WTC11 (cell line): ENCODE data around the gene SH2D6. TPM values are rescaled to one million over a fixed set of nuclear protein-coding genes. Genes with fewer than 3 reads are reported as not detected.

Experiments used
- ATAC-seq: fragments of 200-7000 bp; cut with Tn5 transposase; 2 replicates; pipeline ENCODE4 v1.10.0; 2021; ENCODE audit warnings: mild to moderate bottlenecking, moderate library complexity
- CTCF ChIA-PET: fragments of 300-600 bp; sonication (Branson Sonifier 250); formaldehyde crosslinking; loops from one replicate; lab custom pipeline; 2021; ENCODE audit warnings: antibody characterized with exemption; lab: Charles Lee
- POLR2A ChIA-PET: fragments of 350-600 bp; sonication (Branson Sonifier 250); formaldehyde crosslinking; loops from one replicate; lab custom pipeline; 2021; ENCODE audit warnings: antibody characterized with exemption; lab: Charles Lee
- DNase-seq: peaks from one replicate; pipeline ENCODE4 v3.0.0; 2021; ENCODE audit warnings: low spot score
- H3K27ac Mint-ChIP-seq: 2 replicates; pipeline ENCODE4 v1.8.0; 2021; ENCODE audit warnings: mixed read lengths
- H3K27me3 Mint-ChIP-seq: 2 replicates; pipeline ENCODE4 v1.8.0; 2021; ENCODE audit warnings: low read depth, mild to moderate bottlenecking, moderate library complexity, mixed read lengths
- H3K36me3 Mint-ChIP-seq: 2 replicates; pipeline ENCODE4 v1.8.0; 2021; ENCODE audit warnings: mixed read lengths
- H3K4me1 Mint-ChIP-seq: 2 replicates; pipeline ENCODE4 v1.8.0; 2022; ENCODE audit warnings: mixed read lengths
- H3K4me3 Mint-ChIP-seq: 2 replicates; pipeline ENCODE4 v1.8.0; 2021; ENCODE audit warnings: mild to moderate bottlenecking, moderate library complexity, mixed read lengths
- H3K9me3 Mint-ChIP-seq: 2 replicates; pipeline ENCODE4 v1.8.0; 2021; ENCODE audit warnings: mixed read lengths
- ATF1 ChIP-seq: sonication (generic); formaldehyde crosslinking; IDR thresholded peaks from 2 replicates; pipeline ENCODE4 v1.8.1; 2023; ENCODE audit warnings: mild to moderate bottlenecking, moderate library complexity, missing genetic modification reagents
- CREM ChIP-seq: sonication (generic); formaldehyde crosslinking; IDR thresholded peaks from 2 replicates; pipeline ENCODE4 v1.8.1; 2022; ENCODE audit warnings: mild to moderate bottlenecking, missing genetic modification reagents, moderate library complexity
- E2F1 ChIP-seq: sonication (generic); formaldehyde crosslinking; IDR thresholded peaks from 2 replicates; pipeline ENCODE4 v1.8.0; 2022; ENCODE audit warnings: mild to moderate bottlenecking, missing genetic modification reagents
- E2F5 ChIP-seq: sonication (generic); formaldehyde crosslinking; IDR thresholded peaks from 2 replicates; pipeline ENCODE4 v1.8.1; 2022; ENCODE audit warnings: mild to moderate bottlenecking, moderate library complexity, missing genetic modification reagents
- ELF4 ChIP-seq: sonication (generic); formaldehyde crosslinking; IDR thresholded peaks from 2 replicates; pipeline ENCODE4 v1.8.1; 2022; ENCODE audit warnings: low read depth, mild to moderate bottlenecking, moderate library complexity, missing genetic modification reagents
- ERG ChIP-seq: fragments of 250-450 bp; sonication (Bioruptor Pico); IDR thresholded peaks from 2 replicates; pipeline ENCODE4 v1.8.0; 2021; ENCODE audit warnings: mild to moderate bottlenecking
- ESRRA ChIP-seq: sonication (generic); formaldehyde crosslinking; IDR thresholded peaks from 2 replicates; pipeline ENCODE4 v1.8.1; 2022; ENCODE audit warnings: mild to moderate bottlenecking, missing genetic modification reagents, borderline replicate concordance
- ETV6 ChIP-seq: sonication (generic); formaldehyde crosslinking; IDR thresholded peaks from 2 replicates; pipeline ENCODE4 v1.8.1; 2022; ENCODE audit warnings: mild to moderate bottlenecking, missing genetic modification reagents
- FOXK1 ChIP-seq: sonication (generic); formaldehyde crosslinking; IDR thresholded peaks from 2 replicates; pipeline ENCODE4 v1.8.0; 2022; ENCODE audit warnings: mild to moderate bottlenecking, moderate library complexity, missing genetic modification reagents
- FOXP1 ChIP-seq: sonication (generic); formaldehyde crosslinking; IDR thresholded peaks from 2 replicates; pipeline ENCODE4 v1.8.0; 2022; ENCODE audit warnings: missing genetic modification reagents, mild to moderate bottlenecking, moderate library complexity, borderline replicate concordance
- GRHL2 ChIP-seq: fragments of 250-450 bp; sonication (Bioruptor Pico); IDR thresholded peaks from 2 replicates; pipeline ENCODE4 v1.8.0; 2022; ENCODE audit warnings: mild to moderate bottlenecking, moderate library complexity; ENCODE audit not compliant: insufficient replicate concordance, severe bottlenecking
- GTF2I ChIP-seq: fragments of 250-450 bp; sonication (Bioruptor Pico); conservative IDR thresholded peaks from 2 replicates; pipeline ENCODE4 v1.4.0; 2021; ENCODE audit warnings: mild to moderate bottlenecking
- IRF1 ChIP-seq: sonication (generic); formaldehyde crosslinking; IDR thresholded peaks from 2 replicates; pipeline ENCODE4 v1.8.0; 2023; ENCODE audit warnings: missing genetic modification reagents
- JUN ChIP-seq: sonication (generic); formaldehyde crosslinking; IDR thresholded peaks from 2 replicates; pipeline ENCODE4 v1.8.0; 2023; ENCODE audit warnings: mild to moderate bottlenecking, missing genetic modification reagents
- NFATC4 ChIP-seq: fragments of 250-450 bp; sonication (Bioruptor Pico); IDR thresholded peaks from 2 replicates; pipeline ENCODE4 v1.9.0; 2021; ENCODE audit warnings: mild to moderate bottlenecking
- NFE2L1 ChIP-seq: sonication (generic); formaldehyde crosslinking; IDR thresholded peaks from 2 replicates; pipeline ENCODE4 v1.8.1; 2023; ENCODE audit warnings: missing genetic modification reagents
- NR1H2 ChIP-seq: sonication (generic); formaldehyde crosslinking; IDR thresholded peaks from 2 replicates; pipeline ENCODE4 v1.9.0; 2021; ENCODE audit warnings: mild to moderate bottlenecking, moderate library complexity, missing genetic modification reagents
- NR3C1 ChIP-seq: sonication (generic); formaldehyde crosslinking; conservative IDR thresholded peaks from 2 replicates; pipeline ENCODE4 v1.8.1; 2023; ENCODE audit warnings: low read depth, mild to moderate bottlenecking, missing genetic modification reagents
- OVOL2 ChIP-seq: fragments of 250-450 bp; sonication (Bioruptor Pico); IDR thresholded peaks from 2 replicates; pipeline ENCODE4 v1.9.0; 2021; ENCODE audit warnings: mild to moderate bottlenecking, borderline replicate concordance
- SP1 ChIP-seq: sonication (generic); formaldehyde crosslinking; conservative IDR thresholded peaks from 2 replicates; pipeline ENCODE4 v1.8.1; 2022; ENCODE audit warnings: missing genetic modification reagents
- USF2 ChIP-seq: sonication (generic); formaldehyde crosslinking; IDR thresholded peaks from 2 replicates; pipeline ENCODE4 v1.8.1; 2023; ENCODE audit warnings: mild to moderate bottlenecking, missing genetic modification reagents, moderate library complexity
- ZBTB43 ChIP-seq: sonication (generic); formaldehyde crosslinking; IDR thresholded peaks from 2 replicates; pipeline ENCODE4 v1.8.1; 2023; ENCODE audit warnings: mild to moderate bottlenecking, missing genetic modification reagents
- ZNF121 ChIP-seq: sonication (generic); formaldehyde crosslinking; IDR thresholded peaks from 2 replicates; pipeline ENCODE4 v1.8.0; 2023; ENCODE audit warnings: missing genetic modification reagents
- ZNF232 ChIP-seq: sonication (generic); formaldehyde crosslinking; IDR thresholded peaks from 2 replicates; pipeline ENCODE4 v1.8.0; 2022; ENCODE audit warnings: mild to moderate bottlenecking, missing genetic modification reagents
- ZNF263 ChIP-seq: sonication (generic); formaldehyde crosslinking; IDR thresholded peaks from 2 replicates; pipeline ENCODE4 v1.8.1; 2022; ENCODE audit warnings: low read depth, mild to moderate bottlenecking, moderate library complexity, missing genetic modification reagents
- ZNF512 ChIP-seq: sonication (generic); formaldehyde crosslinking; IDR thresholded peaks from 2 replicates; pipeline ENCODE4 v1.8.1; 2022; ENCODE audit warnings: missing genetic modification reagents, borderline replicate concordance
- total RNA-seq: library from RNA; stranded (reverse); gene quantifications from 3 replicates; pipeline ENCODE4 v1.2.3, GENCODE V29; 2021

The SH2D6 gene
- total RNA-seq, 1 experiment from 2014 or later: 1.2 TPM

GRCh38 chr2:85376291-85377065 lies 42.0 kb upstream of the SH2D6 start:
- Mint-ChIP-seq H3K4me1 (no peaks in the 10 kb centered on the region), H3K27ac (no peak overlapping the region)
- ATAC-seq: no peak
- TF ChIP-seq E2F5: no peak
- no peak for TF ChIP-seq ESRRA (CRISPR knock-in tag)
- TF ChIP-seq NR1H2 (CRISPR knock-in tag): no peak
- TF ChIP-seq SP1 (CRISPR knock-in tag): no peak
- TF ChIP-seq NFATC4 (CRISPR knock-in tag): no peak
- no peak for TF ChIP-seq JUN (CRISPR knock-in tag)
- TF ChIP-seq, all 79 proteins: peak for 0
- Mint-ChIP-seq H3K36me3 (peaks cover 47% of the 10 kb centered on the region), H3K4me3 (no peak overlapping the region), H3K27me3 (no peaks in the 10 kb centered on the region), H3K9me3 (peaks cover 19% of the 10 kb centered on the region)
- no peak for DNase-seq
- ChIA-PET POLR2A (no interaction called here), CTCF (interaction anchor here (1.3 to 2.0 kb wide), 2 partner anchors 15 to 176 kb away, joined by 4 read pairs; no protein-coding TSS in a partner anchor)

GRCh38 chr2:85377083-85377482 lies 41.4 kb upstream of the SH2D6 start:
- CTCF ChIA-PET: interaction anchor here (1.3 to 2.0 kb wide), 2 partner anchors 14 to 175 kb away, joined by 4 read pairs; no protein-coding TSS in a partner anchor
- peaks cover 50% of the 10 kb centered on the region for H3K36me3 Mint-ChIP-seq
- H3K27me3 Mint-ChIP-seq: no peaks in the 10 kb centered on the region

GRCh38 chr2:85378257-85378656 lies 40.3 kb upstream of the SH2D6 start:
- no peak for DNase-seq
- ChIA-PET POLR2A (no interaction called here), CTCF (no interaction called here)
- ATAC-seq: no peak
- Mint-ChIP-seq H3K27me3 (no peaks in the 10 kb centered on the region; the same call in 1 of the 2 replicates), H3K4me1 (no peaks in the 10 kb centered on the region), H3K27ac (no peak overlapping the region; the same call in 1 of the 2 replicates), H3K4me3 (no peak overlapping the region), H3K9me3 (peaks cover 21% of the 10 kb centered on the region), H3K36me3 (peaks cover 53% of the 10 kb centered on the region)
- TF ChIP-seq CREM (no peak), ATF1 (CRISPR knock-in tag) (no peak), ZBTB43 (CRISPR knock-in tag) (no peak), USF2 (CRISPR knock-in tag) (no peak), OVOL2 (CRISPR knock-in tag) (no peak), ELF4 (CRISPR knock-in tag) (no peak), FOXP1 (no peak), ZNF263 (no peak), GRHL2 (no peak), ZNF512 (no peak), E2F1 (CRISPR knock-in tag) (no peak)

More at GRCh38 chr2:85377083-85377482, 41.4 kb upstream of the SH2D6 start:
- Mint-ChIP-seq H3K4me3 (no peak overlapping the region), H3K4me1 (no peaks in the 10 kb centered on the region), H3K27ac (no peak overlapping the region), H3K9me3 (peaks cover 21% of the 10 kb centered on the region)
- POLR2A ChIA-PET: no interaction called here
- ATAC-seq: no peak
- TF ChIP-seq FOXK1: no peak
- TF ChIP-seq NR3C1 (CRISPR knock-in tag): no peak
- TF ChIP-seq GRHL2: no peak
- no peak for TF ChIP-seq ERG (CRISPR knock-in tag)
- no peak for TF ChIP-seq ETV6 (CRISPR knock-in tag)
- no peak for TF ChIP-seq ZNF232
- TF ChIP-seq NFE2L1: no peak
- no peak for TF ChIP-seq GTF2I (CRISPR knock-in tag)
- no peak for TF ChIP-seq IRF1 (CRISPR knock-in tag)
- TF ChIP-seq ZNF121 (CRISPR knock-in tag): no peak
- no peak for DNase-seq
